SK-N-MC (cell line): ENCODE results near the gene ISM1.

Source experiments
- EZH2 ChIP-seq: fragments of 200-600 bp; sonication (generic); IDR thresholded peaks from one replicate; pipeline ENCODE4 v1.6.1; 2017; ENCODE audit warnings: antibody characterized with exemption
- FOXP2 ChIP-seq: optimal IDR thresholded peaks from 2 replicates; pipeline ENCODE3; 2011; ENCODE audit warnings: mild to moderate bottlenecking, moderate library complexity; ENCODE audit not compliant: insufficient read depth; ENCODE audit errors: extremely low read length, control extremely low read depth
- POLR2AphosphoS5 ChIP-seq: IDR thresholded peaks from 2 replicates; pipeline ENCODE4 v1.6.1; 2012; ENCODE audit warnings: mild to moderate bottlenecking, low read depth, low read length, borderline replicate concordance

DNA sequence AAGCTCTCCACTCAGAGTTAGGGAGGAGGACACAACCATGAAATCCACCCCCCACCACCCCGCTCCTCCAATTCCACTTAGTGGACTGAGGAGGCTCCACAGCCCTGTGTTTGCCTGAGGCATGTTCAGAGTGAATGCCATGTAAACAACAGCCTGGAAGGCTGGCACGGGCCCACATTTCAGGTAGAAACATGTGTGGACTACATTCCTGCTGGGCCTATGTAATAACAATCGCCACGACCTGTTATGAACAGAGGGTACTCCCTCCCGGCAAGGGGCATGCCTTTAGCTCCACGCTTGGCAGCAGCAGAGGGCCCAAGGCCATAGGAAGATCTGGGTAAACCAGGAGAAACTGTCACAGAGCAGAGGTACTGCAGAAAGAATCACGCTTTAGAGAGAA lies 65.5 kb downstream of the ISM1 start:
- no peak for TF ChIP-seq POLR2AphosphoS5
- TF ChIP-seq EZH2, result no peak
- no peak for TF ChIP-seq FOXP2
